DOHH2 (cell line): ENCODE results near the gene IFNL2.

ENCODE experiments used
- EZH2phosphoT487 ChIP-seq: fragments of 200-600 bp; sonication (generic); IDR thresholded peaks from 2 replicates; pipeline ENCODE4 v1.6.1; 2017; ENCODE audit warnings: borderline replicate concordance, mild to moderate bottlenecking, antibody characterized with exemption, low read length, moderate library complexity, mixed read lengths
- TF ChIP-seq, protein P1 (sequence below): fragments of 200-600 bp; sonication (generic); IDR thresholded peaks from one replicate; pipeline ENCODE4 v1.5.1; 2014; ENCODE audit warnings: antibody characterized with exemption, mild to moderate bottlenecking, low read depth, low read length; ENCODE audit not compliant: poor library complexity, severe bottlenecking

DNA sequence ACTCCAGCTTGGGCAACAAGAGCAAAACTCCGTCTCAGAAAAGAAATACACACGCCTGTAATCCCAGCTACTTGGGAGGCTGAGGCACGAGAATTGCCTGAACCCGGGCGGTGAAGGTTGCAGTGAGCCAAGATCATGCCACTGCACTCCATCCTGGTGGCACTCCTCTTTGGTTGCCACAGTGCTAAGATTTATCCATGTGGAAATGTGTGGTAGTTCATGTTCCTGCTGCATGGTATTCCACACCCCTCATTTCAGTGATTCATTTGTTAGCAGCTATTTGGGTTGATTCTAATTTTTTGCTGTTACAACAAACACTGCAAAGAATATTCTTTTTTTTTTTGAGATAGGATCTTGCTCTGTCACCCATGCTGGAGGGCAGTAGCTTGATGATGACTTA, 35.5 kb upstream of the IFNL2 start:
- TF ChIP-seq, protein P1, sequence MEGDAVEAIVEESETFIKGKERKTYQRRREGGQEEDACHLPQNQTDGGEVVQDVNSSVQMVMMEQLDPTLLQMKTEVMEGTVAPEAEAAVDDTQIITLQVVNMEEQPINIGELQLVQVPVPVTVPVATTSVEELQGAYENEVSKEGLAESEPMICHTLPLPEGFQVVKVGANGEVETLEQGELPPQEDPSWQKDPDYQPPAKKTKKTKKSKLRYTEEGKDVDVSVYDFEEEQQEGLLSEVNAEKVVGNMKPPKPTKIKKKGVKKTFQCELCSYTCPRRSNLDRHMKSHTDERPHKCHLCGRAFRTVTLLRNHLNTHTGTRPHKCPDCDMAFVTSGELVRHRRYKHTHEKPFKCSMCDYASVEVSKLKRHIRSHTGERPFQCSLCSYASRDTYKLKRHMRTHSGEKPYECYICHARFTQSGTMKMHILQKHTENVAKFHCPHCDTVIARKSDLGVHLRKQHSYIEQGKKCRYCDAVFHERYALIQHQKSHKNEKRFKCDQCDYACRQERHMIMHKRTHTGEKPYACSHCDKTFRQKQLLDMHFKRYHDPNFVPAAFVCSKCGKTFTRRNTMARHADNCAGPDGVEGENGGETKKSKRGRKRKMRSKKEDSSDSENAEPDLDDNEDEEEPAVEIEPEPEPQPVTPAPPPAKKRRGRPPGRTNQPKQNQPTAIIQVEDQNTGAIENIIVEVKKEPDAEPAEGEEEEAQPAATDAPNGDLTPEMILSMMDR: no peak
- no peak for TF ChIP-seq EZH2phosphoT487
